ENCODE measurements around the gene LRRC55.

DNA sequence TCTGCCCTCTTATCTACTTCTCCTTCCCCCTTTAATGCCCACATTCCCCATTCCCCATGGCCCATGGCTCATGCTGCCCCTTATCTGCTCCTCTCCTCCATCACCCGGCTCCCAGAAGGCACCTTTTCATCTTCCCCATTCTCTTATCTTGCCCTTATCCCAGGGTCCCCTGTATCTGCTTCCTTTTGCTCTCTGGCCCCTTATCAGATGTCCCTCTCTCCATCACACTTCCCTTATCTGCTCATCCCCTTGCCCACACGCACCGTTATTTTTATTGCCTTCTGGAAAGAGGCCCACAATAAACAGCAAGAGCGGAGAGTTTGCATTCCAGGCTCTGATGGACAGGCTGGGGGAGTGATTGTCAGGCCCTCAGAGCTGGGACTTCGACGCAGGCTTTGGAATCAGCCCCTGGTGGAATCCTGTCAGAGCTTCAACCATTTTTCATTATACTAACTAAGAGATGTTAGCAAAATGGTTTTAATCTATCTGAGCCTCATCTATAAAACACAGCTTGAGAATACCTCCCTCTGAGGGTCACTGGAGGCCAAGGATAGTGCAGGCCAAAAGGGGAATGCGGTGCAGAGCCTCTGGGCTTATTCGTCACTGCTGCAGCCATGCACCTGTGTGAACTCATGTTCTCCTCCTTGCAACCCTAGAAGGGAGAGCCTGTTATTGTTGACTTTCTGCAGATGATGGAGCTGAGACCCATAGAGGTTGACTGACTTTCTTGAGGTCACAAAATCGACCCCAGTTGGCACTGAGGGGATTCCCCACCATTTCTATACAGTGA is 37.0 kb upstream of the LRRC55 start:
- TF ChIP-seq, protein P1, sequence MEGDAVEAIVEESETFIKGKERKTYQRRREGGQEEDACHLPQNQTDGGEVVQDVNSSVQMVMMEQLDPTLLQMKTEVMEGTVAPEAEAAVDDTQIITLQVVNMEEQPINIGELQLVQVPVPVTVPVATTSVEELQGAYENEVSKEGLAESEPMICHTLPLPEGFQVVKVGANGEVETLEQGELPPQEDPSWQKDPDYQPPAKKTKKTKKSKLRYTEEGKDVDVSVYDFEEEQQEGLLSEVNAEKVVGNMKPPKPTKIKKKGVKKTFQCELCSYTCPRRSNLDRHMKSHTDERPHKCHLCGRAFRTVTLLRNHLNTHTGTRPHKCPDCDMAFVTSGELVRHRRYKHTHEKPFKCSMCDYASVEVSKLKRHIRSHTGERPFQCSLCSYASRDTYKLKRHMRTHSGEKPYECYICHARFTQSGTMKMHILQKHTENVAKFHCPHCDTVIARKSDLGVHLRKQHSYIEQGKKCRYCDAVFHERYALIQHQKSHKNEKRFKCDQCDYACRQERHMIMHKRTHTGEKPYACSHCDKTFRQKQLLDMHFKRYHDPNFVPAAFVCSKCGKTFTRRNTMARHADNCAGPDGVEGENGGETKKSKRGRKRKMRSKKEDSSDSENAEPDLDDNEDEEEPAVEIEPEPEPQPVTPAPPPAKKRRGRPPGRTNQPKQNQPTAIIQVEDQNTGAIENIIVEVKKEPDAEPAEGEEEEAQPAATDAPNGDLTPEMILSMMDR (IDR thresholded peaks at IDR 0.05; ENCODE audit: extremely low read depth in 1 of 2, insufficient read depth in 1 of 2, low read depth in 1 of 2, low read length in 2 of 2) = no peak
- TF ChIP-seq POLR2A (IDR thresholded peaks at IDR 0.05; ENCODE audit: low read depth, low read length) (no peak), EZH2 (IDR thresholded peaks at IDR 0.05; ENCODE audit: borderline replicate concordance, low read depth, low read length, severe bottlenecking) (no peak), POLR2AphosphoS5 (IDR thresholded peaks at IDR 0.05; ENCODE audit: insufficient read depth, low read depth, low read length) (no peak), MYC (IDR thresholded peaks at IDR 0.05; ENCODE audit: low read depth, low read length) (no peak), FOS (IDR thresholded peaks at IDR 0.05; ENCODE audit: borderline replicate concordance, insufficient read depth, low read length) (no peak), GATA2 (IDR thresholded peaks at IDR 0.05; ENCODE audit: insufficient read depth, insufficient read length, low read depth, low read length) (no peak), JUN (IDR thresholded peaks at IDR 0.05; ENCODE audit: borderline replicate concordance, insufficient read depth, insufficient read length, low read depth) (no peak)
- TF ChIP-seq, protein P2, sequence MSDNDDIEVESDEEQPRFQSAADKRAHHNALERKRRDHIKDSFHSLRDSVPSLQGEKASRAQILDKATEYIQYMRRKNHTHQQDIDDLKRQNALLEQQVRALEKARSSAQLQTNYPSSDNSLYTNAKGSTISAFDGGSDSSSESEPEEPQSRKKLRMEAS (IDR thresholded peaks at IDR 0.05; ENCODE audit: insufficient read depth, insufficient read length) = no peak

Measured in endothelial cell of umbilical vein (primary cell).